Activated CD8-positive, alpha-beta memory T cell treated with anti-CD3 and anti-CD28 coated beads, Interleukin-2, amount 50 U/mL, for 4 hours (primary cell): ENCODE results near the gene SSMEM1.

Source experiments
- DNase-seq: peaks from one replicate; pipeline ENCODE4 v3.0.0-alpha.2; 2020

Gene SSMEM1

GRCh38 chr7:130256704-130257103 is 49.0 kb downstream of the SSMEM1 start:
- no peak for DNase-seq

GRCh38 chr7:130258494-130259078 is 50.9 kb downstream of the SSMEM1 start:
- no peak for DNase-seq

- DNase-seq, result no peak
Measured at GRCh38 chr7:130262448-130262847, 54.8 kb downstream of the SSMEM1 start.

- DNase-seq, result no peak
Measured at GRCh38 chr7:130263130-130263529, 55.5 kb downstream of the SSMEM1 start.
